HG02852 (cell line): ENCODE measurements around the gene PTOV1.

Experiments
- ATAC-seq: cut with Tn5 transposase; IDR thresholded peaks from one replicate; pipeline ENCODE4 v1.9.1; 2021; ENCODE audit warnings: mild to moderate bottlenecking, moderate library complexity; ENCODE audit not compliant: unreplicated experiment

PTOV1 gene

DNA sequence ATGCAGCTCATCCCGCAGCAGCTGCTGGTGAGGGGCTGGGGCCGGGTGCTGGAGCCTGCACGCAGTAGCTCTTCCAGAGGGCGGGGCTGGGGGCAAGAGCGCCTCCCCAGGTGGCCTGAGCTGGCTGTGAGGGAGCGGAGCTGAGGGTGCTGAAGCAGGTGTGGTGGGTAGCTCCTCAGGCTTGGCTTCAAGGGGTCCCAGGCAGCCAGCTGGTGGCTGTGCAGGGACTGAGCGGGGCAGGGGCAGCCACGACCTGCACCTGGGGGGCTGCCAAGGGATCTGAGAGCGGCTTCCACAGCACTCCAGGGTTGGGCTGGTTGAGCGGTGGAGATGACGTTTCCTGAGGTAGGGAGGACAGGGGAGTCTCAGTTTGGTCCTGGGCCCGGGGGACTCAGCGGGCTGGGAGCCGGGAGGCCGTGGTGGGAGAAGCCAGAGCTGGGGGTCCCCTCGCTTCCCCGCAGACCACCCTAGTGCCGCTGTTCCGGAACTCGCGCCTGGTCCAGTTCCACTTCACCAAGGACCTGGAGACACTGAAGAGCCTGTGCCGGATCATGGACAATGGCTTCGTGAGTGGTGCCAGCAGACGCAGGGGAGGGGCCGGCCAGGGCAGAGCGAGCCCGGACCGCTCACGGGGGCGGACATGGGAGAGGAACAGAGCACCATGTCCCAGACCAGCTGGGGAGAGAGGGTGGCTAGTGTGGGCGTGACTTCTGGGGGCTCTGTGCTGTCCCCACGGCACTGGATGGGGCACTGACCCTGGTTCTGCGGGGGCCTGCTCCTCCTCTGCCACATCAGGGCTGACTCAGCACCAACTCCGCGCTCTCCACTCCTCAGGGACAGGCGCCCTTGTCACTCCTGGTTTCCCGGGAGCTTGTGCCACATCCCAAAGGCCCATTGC lies 7.4 kb downstream of the PTOV1 start:
- ATAC-seq = no peak

DNA sequence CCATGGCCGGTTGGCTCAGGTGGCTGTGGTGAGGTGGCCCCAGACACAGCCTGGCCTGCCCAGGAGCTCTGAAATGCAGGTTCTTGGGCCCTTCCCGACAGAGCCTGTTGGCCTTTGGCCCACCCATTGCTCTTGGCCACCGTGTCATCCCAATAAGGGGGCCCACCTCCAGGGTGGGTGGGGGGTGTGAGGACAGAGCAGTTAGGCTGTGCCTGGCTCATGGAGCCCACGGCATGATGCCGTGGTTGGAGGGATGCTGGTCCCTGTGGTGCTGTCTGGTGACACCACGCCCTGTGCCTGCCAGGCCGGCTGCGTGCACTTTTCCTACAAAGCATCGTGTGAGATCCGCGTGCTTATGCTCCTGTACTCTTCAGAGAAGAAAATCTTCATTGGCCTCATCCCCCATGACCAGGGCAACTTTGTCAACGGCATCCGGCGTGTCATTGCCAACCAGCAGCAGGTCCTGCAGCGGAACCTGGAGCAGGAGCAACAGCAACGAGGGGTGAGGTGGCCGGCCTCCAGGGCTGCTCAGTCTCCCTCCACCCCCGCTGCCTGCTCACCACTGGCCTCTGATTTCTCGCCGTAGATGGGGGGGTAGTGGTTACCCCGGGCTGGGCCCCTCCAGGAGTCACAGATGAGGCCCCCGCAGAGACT lies 8.8 kb downstream of the PTOV1 start:
- ATAC-seq = no peak

DNA sequence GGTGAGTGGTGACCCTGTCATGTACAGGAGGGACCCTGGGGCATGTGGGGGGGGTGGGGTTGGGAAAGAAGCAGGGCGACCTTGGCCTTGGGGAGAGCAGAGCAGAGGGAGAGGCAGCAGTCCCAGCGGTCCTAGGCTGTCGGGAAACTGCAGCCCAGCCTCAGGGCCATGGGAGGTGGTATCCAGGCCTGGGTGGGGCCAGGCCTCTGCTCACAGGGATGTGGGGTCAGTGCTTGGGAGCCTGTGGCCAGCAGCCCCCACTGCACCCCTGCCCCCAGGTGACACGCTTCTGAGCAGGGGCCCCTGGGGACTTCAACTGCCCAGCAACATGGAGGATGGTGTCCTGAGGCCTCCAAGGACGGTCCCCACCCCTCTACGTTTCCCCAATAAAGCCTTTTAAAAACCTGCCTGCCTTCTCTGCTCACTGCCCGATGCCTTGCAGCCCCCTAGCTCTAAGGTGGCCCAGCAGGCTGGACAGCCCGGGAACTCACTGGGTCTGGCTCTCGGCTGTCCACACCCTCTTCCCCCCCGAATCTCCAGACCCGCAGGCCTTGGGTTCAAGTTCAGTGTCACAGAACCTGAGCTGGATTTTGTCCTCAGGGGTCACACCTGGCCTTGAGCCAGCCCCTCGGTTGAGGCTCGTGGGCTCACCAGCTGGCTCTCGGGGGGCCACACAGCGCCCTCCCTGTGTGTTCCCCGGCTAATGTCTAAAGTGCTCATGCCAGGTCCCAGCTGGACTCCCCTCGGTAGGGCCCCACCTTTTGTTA lies 9.6 kb downstream of the PTOV1 start:
- no peak for ATAC-seq

DNA sequence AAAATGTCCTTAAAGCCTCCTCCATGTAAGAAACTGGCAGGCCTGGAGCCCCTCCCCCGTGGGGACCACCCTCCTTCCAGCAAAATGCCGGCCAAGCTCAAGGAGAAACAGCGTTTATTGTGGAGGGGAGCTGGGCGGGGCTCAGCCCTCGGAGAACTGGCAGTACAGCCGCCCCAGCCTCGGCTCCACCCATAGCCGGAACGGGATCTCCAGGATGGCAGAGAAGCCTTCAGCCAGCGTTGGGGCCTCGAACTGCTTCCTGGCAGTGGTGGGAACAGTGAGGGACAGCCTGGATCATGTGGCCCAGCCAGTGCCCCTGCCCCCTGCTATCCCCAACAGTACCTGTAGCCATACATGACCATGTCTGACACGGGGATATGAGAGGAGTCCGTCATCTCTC lies 10.1 kb downstream of the PTOV1 start:
- ATAC-seq = no peak

DNA sequence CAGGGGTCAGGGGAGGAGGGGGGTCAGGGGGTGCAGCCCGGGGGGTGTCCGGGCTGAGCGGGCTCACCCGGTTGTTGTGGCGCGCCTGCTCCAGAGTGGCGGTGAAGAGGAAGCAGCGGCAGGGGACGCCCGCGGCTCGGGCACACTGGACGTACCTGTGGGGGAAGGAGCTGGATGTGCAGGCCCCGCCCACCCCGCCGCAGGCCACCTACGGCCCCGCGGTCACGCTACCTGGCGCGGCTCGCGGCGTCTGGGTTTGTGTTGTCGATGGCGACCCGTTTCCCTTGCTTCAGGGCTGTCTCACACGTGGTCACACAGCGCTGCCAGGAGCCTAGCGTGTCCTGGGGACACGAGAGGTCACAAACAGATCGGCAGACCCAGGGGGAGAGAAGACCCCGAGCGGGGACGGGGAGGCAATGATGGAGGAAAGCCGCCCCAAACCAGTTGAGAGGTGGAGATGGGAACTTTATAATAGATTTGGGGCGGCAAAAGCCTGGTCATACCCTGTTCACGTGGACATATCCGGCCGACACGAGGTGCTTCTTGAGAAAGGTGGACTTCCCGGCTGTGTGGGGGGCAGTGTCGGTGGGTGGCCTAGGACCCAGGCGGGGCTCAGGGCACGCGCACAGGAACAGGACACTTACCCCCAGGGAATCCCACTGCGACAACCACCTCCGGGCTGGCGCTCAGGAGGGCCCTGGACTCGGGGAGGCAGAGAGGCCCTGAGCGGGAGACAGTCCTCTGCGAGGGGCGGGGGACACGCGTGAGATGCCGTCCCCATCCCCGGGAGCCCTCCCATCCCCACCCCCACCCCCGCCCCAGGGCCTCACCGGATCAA lies 10.8 kb downstream of the PTOV1 start:
- no peak for ATAC-seq

DNA sequence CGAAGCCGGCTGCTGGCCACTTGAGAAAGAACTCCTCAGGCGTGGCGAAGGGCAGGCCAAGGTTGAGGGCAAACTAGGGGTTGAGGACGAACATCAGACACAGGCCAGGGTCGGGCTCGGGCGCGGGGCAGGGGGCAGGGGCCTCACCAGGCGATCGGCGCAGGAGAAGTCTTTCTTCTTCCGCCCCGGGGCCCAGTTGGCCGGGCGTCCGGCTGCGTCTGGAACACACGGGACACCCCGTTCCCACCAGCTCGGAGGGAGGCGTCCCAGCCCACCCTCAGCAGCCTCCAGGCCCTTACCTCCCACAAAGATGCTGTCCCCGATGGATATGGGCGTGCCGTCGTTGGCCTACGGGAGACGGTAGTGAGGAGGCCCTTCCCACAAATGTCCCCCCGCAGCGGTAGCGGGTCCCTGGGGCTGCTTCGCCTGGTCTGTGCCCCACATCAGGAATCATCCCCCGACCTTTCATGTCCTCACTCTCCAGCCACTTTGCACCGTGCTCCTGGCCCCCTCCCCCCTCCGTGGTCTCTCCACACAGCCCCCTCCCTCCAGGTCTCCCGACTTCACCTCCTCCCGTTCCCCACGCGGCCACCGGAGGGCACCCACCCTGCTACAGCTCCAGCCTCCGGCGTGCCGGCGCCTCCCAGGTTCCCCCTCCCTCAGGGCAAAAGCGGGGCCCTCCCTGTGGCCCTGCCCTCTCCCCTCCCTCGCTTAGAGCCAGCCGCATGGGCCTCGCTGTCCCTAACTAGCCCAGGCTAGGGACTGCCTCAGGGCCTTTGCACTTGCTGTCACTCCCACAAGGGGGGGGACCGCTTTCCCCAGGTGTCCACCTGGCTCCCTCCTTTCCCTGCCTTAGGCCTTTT lies 11.7 kb downstream of the PTOV1 start:
- ATAC-seq = no peak

DNA sequence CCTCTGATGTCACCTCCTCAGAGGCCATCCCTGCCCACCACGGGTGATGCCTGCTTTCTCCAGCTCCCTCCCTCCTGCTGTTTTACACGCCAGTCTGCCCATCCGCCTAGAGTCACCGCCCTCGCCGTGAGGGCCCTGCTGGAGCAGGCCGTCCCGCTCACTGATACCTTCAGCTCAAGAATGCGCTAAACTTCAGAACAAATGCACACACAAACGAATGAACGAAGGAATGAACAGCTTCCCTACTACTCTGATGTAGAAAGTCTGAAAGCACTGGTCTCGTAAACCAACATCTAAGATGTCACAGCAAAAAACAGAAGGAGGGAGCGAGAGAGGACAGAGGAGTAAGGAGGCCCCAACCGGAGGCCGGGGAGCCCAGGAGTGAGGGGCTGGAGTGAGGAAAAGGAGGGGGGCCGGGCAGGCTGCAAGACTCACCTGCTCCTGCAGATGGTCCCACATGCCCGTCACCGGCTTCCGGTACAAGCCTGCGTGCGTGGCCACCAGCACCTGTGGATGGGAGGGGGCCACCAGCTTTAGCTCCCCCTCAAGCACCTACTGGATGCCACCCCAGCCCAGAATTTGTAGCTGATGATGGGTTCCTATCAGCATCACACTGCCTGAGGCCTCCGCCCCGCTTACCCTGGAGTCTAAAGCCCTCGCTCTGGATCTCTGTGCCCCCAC lies 12.4 kb downstream of the PTOV1 start:
- no peak for ATAC-seq

DNA sequence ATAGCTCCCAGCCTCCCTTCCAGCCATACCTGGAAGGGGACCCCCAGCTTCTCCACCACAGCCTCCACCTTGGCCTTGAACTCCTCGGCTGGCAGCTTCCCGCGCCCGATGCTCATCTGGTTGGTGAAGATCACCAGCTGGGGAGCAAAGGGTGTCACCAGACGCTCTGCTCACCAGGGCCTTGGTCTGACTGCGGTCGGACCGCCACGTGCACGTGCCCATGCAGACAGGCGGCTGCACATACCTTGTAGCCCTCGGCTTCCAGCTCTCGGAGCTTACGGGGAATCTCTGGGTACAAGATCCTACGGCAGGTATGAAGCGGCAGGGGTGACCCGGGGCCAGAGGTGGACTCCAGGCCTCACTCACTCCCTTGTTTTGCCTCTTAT lies 13.0 kb downstream of the PTOV1 start:
- no peak for ATAC-seq

DNA sequence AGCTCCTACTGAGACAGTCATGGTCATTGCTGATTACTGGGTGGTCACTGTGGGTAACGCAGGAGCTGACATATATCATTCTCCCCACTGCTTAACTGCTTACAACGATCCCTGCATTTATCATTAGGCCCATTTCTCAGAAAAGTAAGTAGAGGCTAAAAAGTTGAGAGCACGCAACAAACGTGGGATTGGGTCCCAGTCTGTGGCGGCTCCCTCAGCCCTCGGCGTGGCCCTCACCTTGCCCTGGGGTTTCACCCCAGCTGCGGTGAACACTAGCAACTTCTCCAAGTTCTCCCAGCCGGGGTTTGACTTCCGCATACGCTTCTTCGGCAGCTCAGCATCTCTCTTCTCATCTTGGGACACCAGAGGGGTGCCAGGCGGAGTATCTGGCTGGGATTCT lies 13.9 kb downstream of the PTOV1 start:
- ATAC-seq = no peak

DNA sequence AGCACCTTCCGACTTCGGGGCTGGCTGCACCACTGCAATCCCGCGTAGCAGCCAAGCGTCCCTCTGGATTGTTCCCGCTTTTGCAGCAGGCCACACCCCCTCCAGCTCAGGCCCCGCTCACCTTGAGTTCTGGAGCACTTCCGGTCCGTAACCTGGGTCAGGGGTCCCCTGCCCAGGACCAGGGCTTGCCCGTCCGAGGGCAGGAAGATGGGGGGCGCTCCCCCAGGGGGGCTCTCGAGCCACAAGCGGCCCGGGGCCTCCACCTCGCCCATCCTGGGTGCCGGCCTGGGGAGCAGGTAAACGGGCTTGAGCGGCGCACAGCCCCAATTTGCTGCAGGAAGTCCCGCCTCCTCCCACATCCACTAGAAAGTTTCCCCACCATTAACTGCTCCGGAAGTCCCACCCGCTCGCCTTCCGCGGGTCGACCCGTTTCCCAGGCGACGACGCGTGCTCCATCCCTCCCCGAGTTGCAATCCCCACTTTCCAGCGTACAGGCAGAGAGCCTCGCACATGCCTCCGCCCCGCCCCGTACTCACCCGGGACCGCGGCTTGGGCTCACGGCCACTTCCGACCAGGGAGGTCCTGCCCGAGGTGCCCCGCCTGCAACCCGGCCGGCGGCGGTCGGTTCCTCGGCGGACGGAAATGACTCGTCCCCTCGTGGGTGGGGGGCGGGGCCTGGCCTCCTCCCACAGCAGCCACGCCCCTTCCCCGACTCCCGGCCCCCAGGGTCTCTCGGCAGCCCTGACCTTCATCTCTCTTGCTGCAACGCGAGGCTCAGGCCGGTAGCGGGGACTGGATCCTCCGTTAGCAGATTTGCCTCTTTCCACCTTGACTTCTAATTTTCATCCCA lies 16.2 kb downstream of the PTOV1 start, which contains the start of gene PNKP:
Gene PNKP (minus strand): TSS at position 644 of the 850 bp plus-strand sequence. CDS start 372 bp downstream, at position 272.
- peak; percentile 33 for ATAC-seq

DNA sequence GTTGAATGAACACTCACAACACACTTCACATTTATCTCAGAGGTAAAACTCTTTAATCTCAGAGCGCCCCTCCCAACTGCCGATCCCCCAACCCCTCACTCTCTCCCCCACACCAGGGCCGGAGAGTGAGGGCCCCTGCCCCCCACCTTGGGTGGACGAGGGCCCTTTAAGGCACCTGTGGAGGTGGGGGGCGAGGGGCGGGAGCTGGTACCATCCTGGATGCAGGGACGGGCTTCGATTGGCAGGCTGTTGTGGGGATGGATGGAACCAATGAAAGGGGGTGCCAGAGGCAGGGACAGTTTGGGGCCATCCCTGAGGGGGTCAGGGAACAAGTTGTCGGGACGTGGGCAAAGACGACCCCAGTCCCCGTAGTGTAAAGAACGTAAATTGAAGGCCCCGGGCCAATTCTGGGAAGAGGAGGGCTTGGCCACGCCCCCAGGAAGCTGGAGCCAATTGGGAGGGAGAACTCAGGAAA lies 18.1 kb downstream of the PTOV1 start:
- peak; percentile 9 for ATAC-seq

DNA sequence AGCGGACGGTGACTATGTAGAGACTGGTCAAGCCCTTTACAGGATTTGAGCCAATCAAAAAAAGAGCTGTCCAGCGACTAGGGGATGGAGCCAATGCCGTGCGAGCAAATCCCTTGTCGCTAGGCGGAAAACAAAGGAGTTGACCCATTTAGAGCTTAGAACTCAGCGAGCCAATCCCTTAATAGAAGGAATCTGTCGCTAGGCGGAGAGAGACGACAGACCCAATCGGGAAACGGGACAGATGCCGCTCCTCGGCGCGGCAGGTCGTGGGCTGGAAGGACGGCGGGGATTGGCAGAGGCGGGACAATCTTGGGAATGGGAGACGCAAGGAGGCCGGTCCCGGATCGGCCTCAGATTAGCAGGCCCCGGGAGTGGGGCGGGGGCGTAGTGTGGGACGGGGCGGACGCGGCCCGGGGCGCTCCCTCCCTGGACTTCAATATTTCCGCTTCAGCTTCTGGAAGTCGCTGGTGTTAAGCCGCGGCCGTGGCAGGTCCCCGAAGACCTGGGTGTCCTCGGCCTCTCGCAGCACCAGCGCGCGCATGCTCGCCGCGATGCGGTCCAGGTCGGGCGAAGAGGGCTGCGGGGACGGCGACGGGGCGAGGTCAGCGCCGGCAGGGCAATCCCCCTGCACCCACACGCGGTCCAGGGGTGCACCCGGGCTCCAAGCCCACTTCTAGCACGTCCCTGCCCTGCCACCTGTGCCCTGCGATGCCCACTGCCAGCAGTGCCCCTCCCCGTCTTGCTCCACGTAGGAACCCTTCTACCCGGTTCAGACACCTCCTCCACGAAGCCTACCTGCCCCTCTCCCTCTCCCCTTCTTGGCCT lies 18.7 kb downstream of the PTOV1 start:
- ATAC-seq = peak; percentile 66

DNA sequence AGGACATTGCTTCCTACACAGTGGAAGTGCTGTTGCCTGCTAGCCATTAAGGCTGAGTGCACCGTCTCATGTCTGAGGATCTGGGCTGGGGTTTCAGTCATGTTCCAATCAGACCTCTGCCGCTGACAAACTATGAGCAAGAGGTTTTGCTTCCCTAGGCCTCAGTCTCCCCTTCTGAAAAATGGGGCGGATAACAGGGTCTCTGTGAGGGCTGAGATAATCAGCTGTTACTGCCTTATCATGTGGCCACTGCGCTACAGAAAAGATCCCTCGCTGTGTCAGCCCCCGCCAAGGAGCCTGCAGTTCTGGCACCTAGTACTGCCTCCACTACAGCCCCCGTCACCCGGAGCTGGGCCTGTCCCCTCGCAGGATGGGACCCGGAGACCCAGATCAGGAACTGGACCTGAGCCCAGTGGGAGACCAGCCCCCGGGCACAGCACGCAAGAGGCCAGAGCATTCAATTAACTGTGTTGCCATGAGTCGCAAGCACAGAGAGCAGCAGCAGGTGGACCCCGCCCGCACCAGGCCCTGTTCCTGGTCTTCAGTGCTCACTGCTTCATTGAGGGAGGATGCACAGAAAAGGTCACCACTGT lies 19.4 kb downstream of the PTOV1 start:
- no peak for ATAC-seq

DNA sequence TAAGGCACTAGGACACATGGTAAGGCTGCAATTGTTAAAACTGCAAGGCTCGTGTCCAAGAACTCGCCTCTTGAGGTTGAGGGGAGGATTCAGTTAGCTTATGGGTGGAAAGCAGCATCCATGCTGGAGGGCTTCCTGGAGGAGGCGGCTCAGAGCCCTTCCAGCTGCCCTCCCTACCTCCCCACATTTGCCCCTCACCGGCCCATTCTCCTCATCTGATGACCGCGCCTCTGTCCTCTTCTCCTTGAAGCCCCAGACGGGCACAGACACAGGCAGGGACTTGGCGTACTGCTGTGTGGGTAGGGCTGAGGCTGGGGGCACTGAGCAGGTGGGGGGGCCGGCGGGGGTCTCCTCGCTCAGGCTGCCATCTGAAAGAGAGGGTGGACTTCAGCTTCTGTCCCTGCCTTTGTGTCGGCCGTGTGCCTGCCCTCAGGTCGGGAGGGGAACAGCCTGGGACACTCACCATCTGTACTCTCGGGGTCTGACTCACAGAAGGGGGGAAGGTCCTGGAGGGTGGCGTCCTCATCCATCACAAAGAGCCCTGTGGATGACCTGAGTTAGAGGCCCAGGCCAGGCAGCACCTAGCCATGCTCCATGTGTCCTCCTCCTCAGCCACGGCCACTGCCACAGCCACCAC lies 20.5 kb downstream of the PTOV1 start:
- no peak for ATAC-seq

DNA sequence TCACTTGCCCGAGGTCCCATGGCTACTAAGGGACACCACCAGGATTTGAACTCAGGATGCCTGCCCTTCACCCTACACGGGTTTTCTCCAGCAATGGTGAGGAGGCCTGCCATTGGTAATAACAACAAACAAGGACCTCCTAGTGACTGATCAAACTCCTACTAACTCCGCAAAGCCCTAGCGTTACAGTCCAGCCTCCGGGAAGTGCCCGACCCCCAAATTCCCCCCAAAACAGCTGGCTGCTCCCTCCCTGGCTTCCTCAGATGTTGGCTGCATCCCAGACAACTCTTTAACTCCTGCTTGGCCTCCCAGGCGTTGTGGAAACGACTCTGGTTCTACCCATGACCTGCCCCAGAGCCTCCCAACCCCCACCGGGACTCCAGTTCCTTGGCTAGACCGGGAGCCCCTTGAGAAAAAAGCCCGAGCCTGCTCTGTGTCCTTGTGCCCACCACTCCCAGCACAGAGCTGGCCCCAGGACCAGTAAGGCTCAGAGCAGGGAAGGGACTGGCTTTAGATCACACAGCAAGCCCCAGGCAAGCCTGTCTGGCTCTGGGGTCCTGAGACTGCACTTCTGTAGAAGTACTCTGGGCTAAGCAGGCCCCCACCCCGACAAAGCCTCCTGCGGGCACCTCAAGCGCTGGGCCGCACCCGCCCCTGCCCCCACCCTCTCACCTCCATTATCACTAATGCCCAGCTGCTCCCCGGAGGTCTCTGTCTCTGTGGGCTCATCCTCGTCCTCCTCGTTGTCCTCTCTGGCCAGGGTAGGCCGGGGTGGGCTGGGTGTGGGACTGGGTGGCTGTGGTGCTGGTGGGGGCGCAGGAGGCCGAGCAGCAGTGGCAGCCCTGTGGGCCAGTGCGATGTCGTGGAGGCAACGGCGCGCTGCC lies 21.5 kb downstream of the PTOV1 start:
- ATAC-seq = no peak
